ENCODE results near the gene UBE2Q1.

The UBE2Q1 gene

DNA sequence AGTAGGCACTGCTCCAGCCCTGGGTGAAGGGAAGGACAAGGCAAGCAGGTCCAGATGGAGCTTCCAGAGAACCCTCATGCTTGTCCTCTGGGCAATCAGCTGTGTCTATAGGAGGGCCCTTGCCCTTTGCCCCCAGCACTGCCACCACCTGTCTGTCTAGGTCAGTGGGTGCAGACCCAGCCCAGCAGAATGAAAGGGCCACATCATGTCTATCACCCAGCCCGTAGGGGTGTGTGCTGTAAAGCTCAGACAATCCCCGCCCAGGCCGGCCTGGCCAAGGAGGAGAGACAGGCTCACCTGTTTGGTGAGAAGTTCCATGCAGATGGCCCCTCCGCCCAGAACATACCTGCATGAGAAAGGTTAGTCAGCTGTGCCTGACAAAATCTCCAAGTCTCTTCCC is 7.0 kb downstream of the UBE2Q1 start:
- H3K4me3 ChIP-seq (replicated peaks; ENCODE audit: low read depth, low read length) = no peak overlapping the region
- DNase-seq (ENCODE audit: extremely low read depth, low read depth) = no peak
- TF ChIP-seq, protein P1, sequence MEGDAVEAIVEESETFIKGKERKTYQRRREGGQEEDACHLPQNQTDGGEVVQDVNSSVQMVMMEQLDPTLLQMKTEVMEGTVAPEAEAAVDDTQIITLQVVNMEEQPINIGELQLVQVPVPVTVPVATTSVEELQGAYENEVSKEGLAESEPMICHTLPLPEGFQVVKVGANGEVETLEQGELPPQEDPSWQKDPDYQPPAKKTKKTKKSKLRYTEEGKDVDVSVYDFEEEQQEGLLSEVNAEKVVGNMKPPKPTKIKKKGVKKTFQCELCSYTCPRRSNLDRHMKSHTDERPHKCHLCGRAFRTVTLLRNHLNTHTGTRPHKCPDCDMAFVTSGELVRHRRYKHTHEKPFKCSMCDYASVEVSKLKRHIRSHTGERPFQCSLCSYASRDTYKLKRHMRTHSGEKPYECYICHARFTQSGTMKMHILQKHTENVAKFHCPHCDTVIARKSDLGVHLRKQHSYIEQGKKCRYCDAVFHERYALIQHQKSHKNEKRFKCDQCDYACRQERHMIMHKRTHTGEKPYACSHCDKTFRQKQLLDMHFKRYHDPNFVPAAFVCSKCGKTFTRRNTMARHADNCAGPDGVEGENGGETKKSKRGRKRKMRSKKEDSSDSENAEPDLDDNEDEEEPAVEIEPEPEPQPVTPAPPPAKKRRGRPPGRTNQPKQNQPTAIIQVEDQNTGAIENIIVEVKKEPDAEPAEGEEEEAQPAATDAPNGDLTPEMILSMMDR (IDR thresholded peaks at IDR 0.05; ENCODE audit: low read depth, low read length, missing control alignments) = no peak

DNA sequence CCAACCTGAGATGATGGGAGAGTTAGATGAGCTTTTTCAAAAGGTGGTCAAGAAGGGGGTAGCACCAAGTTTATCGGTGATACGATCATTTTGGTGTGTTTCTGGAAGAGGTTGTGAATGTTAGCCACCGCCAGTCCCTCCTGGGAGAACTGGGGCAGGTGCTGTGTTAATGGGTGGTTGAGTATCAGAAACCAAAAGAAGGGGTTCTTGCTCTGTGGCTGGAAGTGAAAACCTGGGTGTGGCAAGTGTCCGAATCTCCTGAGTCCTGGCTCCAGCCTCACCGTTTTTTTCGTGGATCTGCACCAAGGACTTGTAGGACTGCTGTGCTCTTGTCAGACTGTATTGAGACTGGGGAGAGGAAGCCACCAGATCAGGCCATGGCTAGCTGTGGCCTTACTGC is 7.8 kb downstream of the UBE2Q1 start:
- TF ChIP-seq, protein P1 (IDR thresholded peaks at IDR 0.05; ENCODE audit: low read depth, low read length, missing control alignments) = no peak
- no peak for DNase-seq (ENCODE audit: extremely low read depth, low read depth)
- H3K4me3 ChIP-seq (replicated peaks; ENCODE audit: low read depth, low read length) = no peak overlapping the region

DNA sequence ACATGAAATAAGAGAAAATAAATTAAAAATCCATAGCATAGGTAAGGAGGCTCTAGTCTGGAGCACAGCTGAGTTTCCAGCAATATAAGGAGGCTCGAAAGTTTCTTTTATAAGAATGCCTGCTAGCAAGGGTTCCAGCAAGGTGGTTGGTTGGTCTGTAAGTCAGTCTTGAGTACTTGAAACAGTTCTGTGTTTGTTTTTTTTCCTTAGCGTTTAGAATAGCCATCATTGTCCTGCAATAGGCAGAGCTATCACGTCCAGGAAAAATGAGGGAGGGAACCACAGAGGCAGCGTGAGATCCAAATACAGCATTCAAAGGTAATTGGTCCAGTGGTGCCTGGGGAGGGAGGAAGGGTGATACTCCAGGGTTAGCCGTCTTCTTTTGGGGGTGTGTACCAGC is 8.4 kb downstream of the UBE2Q1 start:
- TF ChIP-seq, protein P1 (IDR thresholded peaks at IDR 0.05; ENCODE audit: low read depth, low read length, missing control alignments) = no peak
- no peak overlapping the region for H3K4me3 ChIP-seq (replicated peaks; ENCODE audit: low read depth, low read length)
- DNase-seq (ENCODE audit: extremely low read depth, low read depth) = no peak

- TF ChIP-seq, protein P1 (IDR thresholded peaks at IDR 0.05; ENCODE audit: low read depth, low read length, missing control alignments) = no peak
- DNase-seq (ENCODE audit: extremely low read depth, low read depth) = no peak
- H3K4me3 ChIP-seq (replicated peaks; ENCODE audit: low read depth, low read length) = no peak overlapping the region
These were observed 9.2 kb downstream of the UBE2Q1 start for GRCh38 chr1:154549202-154549770.

GRCh38 chr1:154548028-154548427 is 10.4 kb downstream of the UBE2Q1 start:
- TF ChIP-seq, protein P1 (IDR thresholded peaks at IDR 0.05; ENCODE audit: low read depth, low read length, missing control alignments) = no peak
- H3K4me3 ChIP-seq (replicated peaks; ENCODE audit: low read depth, low read length) = no peak overlapping the region
- DNase-seq (ENCODE audit: extremely low read depth, low read depth) = no peak

- no peak for DNase-seq (ENCODE audit: extremely low read depth, low read depth)
- TF ChIP-seq, protein P1 (IDR thresholded peaks at IDR 0.05; ENCODE audit: low read depth, low read length, missing control alignments) = no peak
- H3K4me3 ChIP-seq (replicated peaks; ENCODE audit: low read depth, low read length) = no peak overlapping the region
These were observed 11.2 kb downstream of the UBE2Q1 start for GRCh38 chr1:154547105-154547732.
